ENCODE results near the gene SORCS2.

Gene SORCS2

GRCh38 chr4:7668271-7668670 is 475.9 kb downstream of the SORCS2 start:
- peaks cover 9% of the 10 kb centered on the region; the same call in 1 of the 2 replicates for H3K9me3 ChIP-seq (ENCODE audit: insufficient read depth, low read length)
- no peak for DNase-seq (ENCODE audit: low read depth, low spot score)
- H3K9ac ChIP-seq (ENCODE audit: insufficient read length, low read depth): no peak overlapping the region
- no peak overlapping the region for H3K4me3 ChIP-seq (ENCODE audit: insufficient read length, low read depth)
- no peaks in the 10 kb centered on the region for H3K27me3 ChIP-seq (ENCODE audit: insufficient read depth, insufficient read length)
- H3K36me3 ChIP-seq (ENCODE audit: insufficient read depth, insufficient read length, low read length): no peaks in the 10 kb centered on the region
- no peak for TF ChIP-seq ZNF274 (IDR thresholded peaks at IDR 0.05; ENCODE audit: low read depth, low read length)
- no peak for TF ChIP-seq SUZ12 (IDR thresholded peaks at IDR 0.05; ENCODE audit: extremely low read depth, insufficient read depth, insufficient read length)
- TF ChIP-seq YY1 (IDR thresholded peaks at IDR 0.05; ENCODE audit: insufficient read depth, insufficient read length): no peak
- H3K4me1 ChIP-seq (ENCODE audit: insufficient read depth, insufficient read length): peaks cover 16% of the 10 kb centered on the region

- TF ChIP-seq ZNF274 (IDR thresholded peaks at IDR 0.05; ENCODE audit: low read depth, low read length): no peak
- no peak for TF ChIP-seq SUZ12 (IDR thresholded peaks at IDR 0.05; ENCODE audit: extremely low read depth, insufficient read depth, insufficient read length)
- no peak for TF ChIP-seq YY1 (IDR thresholded peaks at IDR 0.05; ENCODE audit: insufficient read depth, insufficient read length)
- no peak overlapping the region for H3K9ac ChIP-seq (ENCODE audit: insufficient read length, low read depth)
Measured at GRCh38 chr4:7668826-7669225, 476.5 kb downstream of the SORCS2 start.

GRCh38 chr4:7672601-7673000 is 480.3 kb downstream of the SORCS2 start:
- DNase-seq (ENCODE audit: low read depth, low spot score): no peak
- Histone ChIP-seq H3K36me3 (ENCODE audit: insufficient read depth, insufficient read length, low read length) (no peaks in the 10 kb centered on the region), H3K9ac (ENCODE audit: insufficient read length, low read depth) (no peak overlapping the region), H3K27me3 (ENCODE audit: insufficient read depth, insufficient read length) (no peaks in the 10 kb centered on the region), H3K9me3 (ENCODE audit: insufficient read depth, low read length) (peaks cover 9% of the 10 kb centered on the region; the same call in 1 of the 2 replicates), H3K4me1 (ENCODE audit: insufficient read depth, insufficient read length) (peaks cover 23% of the 10 kb centered on the region), H3K4me3 (ENCODE audit: insufficient read length, low read depth) (no peak overlapping the region)
- TF ChIP-seq ZNF274 (IDR thresholded peaks at IDR 0.05; ENCODE audit: low read depth, low read length): no peak
- TF ChIP-seq YY1 (IDR thresholded peaks at IDR 0.05; ENCODE audit: insufficient read depth, insufficient read length): no peak
- no peak for TF ChIP-seq SUZ12 (IDR thresholded peaks at IDR 0.05; ENCODE audit: extremely low read depth, insufficient read depth, insufficient read length)

More at GRCh38 chr4:7668826-7669225, 476.5 kb downstream of the SORCS2 start:
- peaks cover 9% of the 10 kb centered on the region; the same call in 1 of the 2 replicates for H3K9me3 ChIP-seq (ENCODE audit: insufficient read depth, low read length)
- no peaks in the 10 kb centered on the region for H3K36me3 ChIP-seq (ENCODE audit: insufficient read depth, insufficient read length, low read length)
- no peak for DNase-seq (ENCODE audit: low read depth, low spot score)
- H3K27me3 ChIP-seq (ENCODE audit: insufficient read depth, insufficient read length): no peaks in the 10 kb centered on the region
- H3K4me1 ChIP-seq (ENCODE audit: insufficient read depth, insufficient read length): peaks cover 15% of the 10 kb centered on the region
- H3K4me3 ChIP-seq (ENCODE audit: insufficient read length, low read depth): no peak overlapping the region

- Histone ChIP-seq H3K27me3 (ENCODE audit: insufficient read depth, insufficient read length) (no peaks in the 10 kb centered on the region), H3K9me3 (ENCODE audit: insufficient read depth, low read length) (peaks cover 9% of the 10 kb centered on the region; the same call in 1 of the 2 replicates)
- DNase-seq (ENCODE audit: low read depth, low spot score): no peak
Measured at GRCh38 chr4:7673121-7673520, 480.8 kb downstream of the SORCS2 start.

GRCh38 chr4:7674706-7675105 is 482.4 kb downstream of the SORCS2 start:
- no peak overlapping the region for H3K9ac ChIP-seq (ENCODE audit: insufficient read length, low read depth)

More at GRCh38 chr4:7673121-7673520, 480.8 kb downstream of the SORCS2 start:
- Histone ChIP-seq H3K4me1 (ENCODE audit: insufficient read depth, insufficient read length) (peaks cover 21% of the 10 kb centered on the region), H3K9ac (ENCODE audit: insufficient read length, low read depth) (no peak overlapping the region), H3K36me3 (ENCODE audit: insufficient read depth, insufficient read length, low read length) (no peaks in the 10 kb centered on the region), H3K4me3 (ENCODE audit: insufficient read length, low read depth) (no peak overlapping the region)
- TF ChIP-seq SUZ12 (IDR thresholded peaks at IDR 0.05; ENCODE audit: extremely low read depth, insufficient read depth, insufficient read length) (no peak), YY1 (IDR thresholded peaks at IDR 0.05; ENCODE audit: insufficient read depth, insufficient read length) (no peak), ZNF274 (IDR thresholded peaks at IDR 0.05; ENCODE audit: low read depth, low read length) (no peak)

GRCh38 chr4:7675136-7675535 is 482.8 kb downstream of the SORCS2 start:
- TF ChIP-seq YY1 (IDR thresholded peaks at IDR 0.05; ENCODE audit: insufficient read depth, insufficient read length) (no peak), SUZ12 (IDR thresholded peaks at IDR 0.05; ENCODE audit: extremely low read depth, insufficient read depth, insufficient read length) (no peak), ZNF274 (IDR thresholded peaks at IDR 0.05; ENCODE audit: low read depth, low read length) (no peak)

More at GRCh38 chr4:7674706-7675105, 482.4 kb downstream of the SORCS2 start:
- no peak for DNase-seq (ENCODE audit: low read depth, low spot score)
- H3K27me3 ChIP-seq (ENCODE audit: insufficient read depth, insufficient read length): no peaks in the 10 kb centered on the region
- no peaks in the 10 kb centered on the region for H3K36me3 ChIP-seq (ENCODE audit: insufficient read depth, insufficient read length, low read length)
- TF ChIP-seq YY1 (IDR thresholded peaks at IDR 0.05; ENCODE audit: insufficient read depth, insufficient read length) (no peak), ZNF274 (IDR thresholded peaks at IDR 0.05; ENCODE audit: low read depth, low read length) (no peak), SUZ12 (IDR thresholded peaks at IDR 0.05; ENCODE audit: extremely low read depth, insufficient read depth, insufficient read length) (no peak)
- no peak overlapping the region for H3K4me3 ChIP-seq (ENCODE audit: insufficient read length, low read depth)
- peaks cover 9% of the 10 kb centered on the region; the same call in 1 of the 2 replicates for H3K9me3 ChIP-seq (ENCODE audit: insufficient read depth, low read length)
- H3K4me1 ChIP-seq (ENCODE audit: insufficient read depth, insufficient read length): peaks cover 13% of the 10 kb centered on the region

GRCh38 chr4:7675612-7676320 is 483.4 kb downstream of the SORCS2 start:
- no peaks in the 10 kb centered on the region for H3K36me3 ChIP-seq (ENCODE audit: insufficient read depth, insufficient read length, low read length)
- H3K4me1 ChIP-seq (ENCODE audit: insufficient read depth, insufficient read length): peaks cover 13% of the 10 kb centered on the region

More at GRCh38 chr4:7675136-7675535, 482.8 kb downstream of the SORCS2 start:
- H3K27me3 ChIP-seq (ENCODE audit: insufficient read depth, insufficient read length): no peaks in the 10 kb centered on the region
- H3K4me1 ChIP-seq (ENCODE audit: insufficient read depth, insufficient read length): peaks cover 13% of the 10 kb centered on the region
- no peak for DNase-seq (ENCODE audit: low read depth, low spot score)
- no peak overlapping the region for H3K4me3 ChIP-seq (ENCODE audit: insufficient read length, low read depth)
- H3K9me3 ChIP-seq (ENCODE audit: insufficient read depth, low read length): peaks cover 9% of the 10 kb centered on the region; the same call in 1 of the 2 replicates
- H3K36me3 ChIP-seq (ENCODE audit: insufficient read depth, insufficient read length, low read length): no peaks in the 10 kb centered on the region
- no peak overlapping the region for H3K9ac ChIP-seq (ENCODE audit: insufficient read length, low read depth)

More at GRCh38 chr4:7675612-7676320, 483.4 kb downstream of the SORCS2 start:
- TF ChIP-seq ZNF274 (IDR thresholded peaks at IDR 0.05; ENCODE audit: low read depth, low read length) (no peak), SUZ12 (IDR thresholded peaks at IDR 0.05; ENCODE audit: extremely low read depth, insufficient read depth, insufficient read length) (no peak), YY1 (IDR thresholded peaks at IDR 0.05; ENCODE audit: insufficient read depth, insufficient read length) (no peak)
- no peak for DNase-seq (ENCODE audit: low read depth, low spot score)
- no peaks in the 10 kb centered on the region for H3K27me3 ChIP-seq (ENCODE audit: insufficient read depth, insufficient read length)
- H3K9ac ChIP-seq (ENCODE audit: insufficient read length, low read depth): no peak overlapping the region
- peaks cover 9% of the 10 kb centered on the region; the same call in 1 of the 2 replicates for H3K9me3 ChIP-seq (ENCODE audit: insufficient read depth, low read length)
- no peak overlapping the region for H3K4me3 ChIP-seq (ENCODE audit: insufficient read length, low read depth)
